Parathyroid adenoma (tissue), 2 donors: ENCODE data around the gene MMP10.

Experiments used
- H2AFZ ChIP-seq: fragments of 300-600 bp; sonication (generic); one replicate; pipeline ENCODE4 v1.7.0; 2017; ENCODE audit warnings: antibody characterized with exemption, mild to moderate bottlenecking
- H3K27ac ChIP-seq: fragments of 300-600 bp; sonication (generic); one replicate; pipeline ENCODE4 v1.7.0; 2017
- H3K27me3 ChIP-seq: fragments of 300-600 bp; sonication (generic); one replicate; pipeline ENCODE4 v1.7.0; 2017; ENCODE audit warnings: low read length; ENCODE audit not compliant: control insufficient read depth, insufficient read depth
- H3K36me3 ChIP-seq: fragments of 300-600 bp; sonication (generic); one replicate; pipeline ENCODE4 v1.7.0; 2017; ENCODE audit warnings: low read length; ENCODE audit not compliant: control insufficient read depth, insufficient read depth
- H3K4me1 ChIP-seq: fragments of 300-600 bp; sonication (generic); one replicate; pipeline ENCODE4 v1.7.0; 2017; ENCODE audit warnings: control low read depth
- H3K4me2 ChIP-seq: fragments of 300-600 bp; sonication (generic); one replicate; pipeline ENCODE4 v1.7.0; 2017; ENCODE audit warnings: low read length
- H3K4me3 ChIP-seq: fragments of 300-600 bp; sonication (generic); one replicate; pipeline ENCODE4 v1.7.0; 2017; ENCODE audit warnings: low read depth, low read length
- H3K79me2 ChIP-seq: fragments of 300-600 bp; sonication (generic); one replicate; pipeline ENCODE4 v1.7.0; 2017; ENCODE audit warnings: control low read depth
- H3K9ac ChIP-seq: fragments of 300-600 bp; sonication (generic); one replicate; pipeline ENCODE4 v1.7.0; 2017; ENCODE audit warnings: mild to moderate bottlenecking
- H3K9me3 ChIP-seq: fragments of 300-600 bp; sonication (generic); one replicate; pipeline ENCODE4 v1.7.0; 2017; ENCODE audit warnings: low read length; ENCODE audit not compliant: control insufficient read depth
- CTCF ChIP-seq: fragments of 300-600 bp; sonication (generic); IDR thresholded peaks from one replicate; pipeline ENCODE4 v1.7.0; 2017; ENCODE audit warnings: antibody characterized with exemption, mild to moderate bottlenecking
- donor health status: primary hyperparathyroidism.

MMP10 gene

GRCh38 chr11:102788334-102788995 lies 8.0 kb upstream of the MMP10 start:
- Histone ChIP-seq H2AFZ (no peak overlapping the region), H3K4me2 (no peak overlapping the region), H3K9me3 (no peaks in the 10 kb centered on the region), H3K4me1 (no peaks in the 10 kb centered on the region), H3K36me3 (no peaks in the 10 kb centered on the region), H3K4me3 (no peak overlapping the region), H3K27me3 (no peaks in the 10 kb centered on the region), H3K79me2 (no peaks in the 10 kb centered on the region), H3K27ac (no peak overlapping the region), H3K9ac (no peak overlapping the region)
- no peak for TF ChIP-seq CTCF

DNA sequence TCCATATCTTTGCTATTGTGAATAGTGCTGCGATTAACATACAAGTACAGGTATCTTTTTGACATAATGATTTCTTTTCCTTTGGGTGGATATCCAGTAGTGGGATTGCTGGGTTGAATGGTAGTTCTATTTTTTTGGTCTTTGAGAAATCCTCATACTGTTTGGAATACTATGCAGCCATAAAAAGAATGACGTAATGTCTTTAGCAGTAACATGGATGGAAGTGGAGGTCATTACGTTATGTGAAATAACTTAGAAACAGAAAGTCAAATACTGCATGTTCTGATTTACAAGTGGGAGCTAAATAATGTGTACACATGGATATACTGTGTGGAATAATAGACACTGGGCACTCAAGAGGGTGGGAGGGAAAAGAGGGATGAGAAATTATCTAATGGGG lies 4.0 kb upstream of the MMP10 start:
- Histone ChIP-seq H3K4me3 (no peak overlapping the region), H3K27me3 (no peaks in the 10 kb centered on the region), H3K27ac (no peak overlapping the region), H3K79me2 (no peaks in the 10 kb centered on the region), H3K36me3 (no peaks in the 10 kb centered on the region), H3K9me3 (no peaks in the 10 kb centered on the region), H3K4me2 (no peak overlapping the region), H3K9ac (no peak overlapping the region), H2AFZ (no peak overlapping the region), H3K4me1 (no peaks in the 10 kb centered on the region)
- no peak for TF ChIP-seq CTCF

- Histone ChIP-seq H2AFZ (no peak overlapping the region), H3K27ac (no peak overlapping the region), H3K9me3 (no peaks in the 10 kb centered on the region), H3K4me3 (no peak overlapping the region), H3K4me2 (no peak overlapping the region), H3K36me3 (no peaks in the 10 kb centered on the region), H3K4me1 (no peaks in the 10 kb centered on the region), H3K27me3 (no peaks in the 10 kb centered on the region), H3K9ac (no peak overlapping the region), H3K79me2 (no peaks in the 10 kb centered on the region)
- TF ChIP-seq CTCF: no peak
These were observed 3.3 kb upstream of the MMP10 start for GRCh38 chr11:102783720-102784119.

GRCh38 chr11:102783016-102783415 lies 2.6 kb upstream of the MMP10 start:
- no peaks in the 10 kb centered on the region for H3K36me3 ChIP-seq
- H3K27ac ChIP-seq: no peak overlapping the region
- H2AFZ ChIP-seq: no peak overlapping the region
- no peaks in the 10 kb centered on the region for H3K27me3 ChIP-seq
- H3K4me3 ChIP-seq: no peak overlapping the region
- H3K9me3 ChIP-seq: no peaks in the 10 kb centered on the region
- H3K9ac ChIP-seq: no peak overlapping the region
- H3K4me1 ChIP-seq: no peaks in the 10 kb centered on the region
- no peak for TF ChIP-seq CTCF
- H3K4me2 ChIP-seq: no peak overlapping the region
- no peaks in the 10 kb centered on the region for H3K79me2 ChIP-seq

GRCh38 chr11:102781676-102782075 lies 1.2 kb upstream of the MMP10 start:
- no peaks in the 10 kb centered on the region for H3K79me2 ChIP-seq
- TF ChIP-seq CTCF: no peak
- H3K36me3 ChIP-seq: no peaks in the 10 kb centered on the region
- no peak overlapping the region for H3K4me3 ChIP-seq
- no peaks in the 10 kb centered on the region for H3K4me1 ChIP-seq
- H3K9me3 ChIP-seq: no peaks in the 10 kb centered on the region
- no peak overlapping the region for H3K4me2 ChIP-seq
- H3K27ac ChIP-seq: no peak overlapping the region
- H2AFZ ChIP-seq: no peak overlapping the region
- H3K9ac ChIP-seq: no peak overlapping the region
- no peaks in the 10 kb centered on the region for H3K27me3 ChIP-seq
